RPMI8226 (cell line): Measurements from ENCODE around the gene SLC22A2.
"Not testable (repeated sequence)": the region's sequence is repeated elsewhere in the genome, so short reads cannot be mapped to it uniquely, and the experiment has no call there.

ENCODE experiments used
- DNase-seq: peaks from one replicate; pipeline ENCODE4 v3.0.0-alpha.2; 2015

Gene SLC22A2

DNA sequence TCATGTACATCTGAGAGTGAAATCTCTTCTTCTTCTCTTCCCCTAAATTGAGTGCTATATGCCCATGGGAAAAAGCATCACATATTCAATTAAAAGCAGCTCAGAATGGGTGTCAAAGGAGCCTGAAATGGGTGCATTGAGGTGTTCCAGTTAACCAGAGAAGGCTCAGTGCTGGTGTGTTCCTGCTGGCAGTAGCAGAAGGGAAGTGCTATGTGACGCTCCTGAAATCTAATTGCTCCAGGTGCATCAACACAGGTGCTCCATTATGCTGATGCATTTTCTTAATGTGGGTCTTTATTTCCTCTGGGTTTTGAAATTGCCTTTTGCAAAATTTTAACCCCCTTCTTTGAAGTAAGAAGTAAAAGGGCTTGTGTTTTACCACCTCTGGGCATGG is 17.9 kb downstream of the SLC22A2 start:
- DNase-seq: no peak

GRCh38 chr6:160239929-160240690 is 18.5 kb downstream of the SLC22A2 start:
- no peak for DNase-seq

- no peak for DNase-seq
These were observed 19.6 kb downstream of the SLC22A2 start for GRCh38 chr6:160238761-160239751.

- DNase-seq: no peak
These were observed 20.3 kb downstream of the SLC22A2 start for GRCh38 chr6:160238278-160238711.

DNA sequence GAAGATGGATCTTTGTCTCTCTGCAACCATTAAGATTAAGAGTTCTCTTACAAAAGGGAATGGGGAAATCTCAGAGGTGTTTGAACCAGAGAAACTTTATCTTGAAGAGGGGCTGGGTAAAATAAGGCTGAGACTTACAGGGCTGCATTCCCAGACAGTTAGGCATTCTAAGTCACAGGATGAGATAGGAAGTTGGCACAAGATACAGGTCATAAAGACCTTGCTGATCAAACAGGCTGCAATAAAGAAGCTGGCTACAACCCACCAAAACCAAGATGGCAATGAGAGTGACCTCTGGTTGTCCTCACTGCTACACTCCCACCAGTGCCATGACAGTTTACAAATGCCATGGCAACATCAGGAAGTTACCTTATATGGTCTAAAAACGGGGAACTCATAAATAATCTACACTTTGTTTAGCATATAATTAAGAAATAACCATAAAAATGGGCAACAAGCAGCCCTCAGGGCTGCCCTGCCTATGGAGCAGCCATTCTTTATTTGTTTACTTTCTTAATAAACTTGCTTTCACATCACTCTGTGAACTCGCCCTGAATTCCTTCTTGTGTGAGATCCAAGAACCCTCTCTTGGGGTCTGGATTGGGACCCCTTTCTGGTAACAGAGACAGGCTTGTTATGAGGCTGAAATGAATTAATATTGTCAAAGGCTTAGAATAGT is 20.9 kb downstream of the SLC22A2 start:
- DNase-seq: not testable (repeated sequence)

DNA sequence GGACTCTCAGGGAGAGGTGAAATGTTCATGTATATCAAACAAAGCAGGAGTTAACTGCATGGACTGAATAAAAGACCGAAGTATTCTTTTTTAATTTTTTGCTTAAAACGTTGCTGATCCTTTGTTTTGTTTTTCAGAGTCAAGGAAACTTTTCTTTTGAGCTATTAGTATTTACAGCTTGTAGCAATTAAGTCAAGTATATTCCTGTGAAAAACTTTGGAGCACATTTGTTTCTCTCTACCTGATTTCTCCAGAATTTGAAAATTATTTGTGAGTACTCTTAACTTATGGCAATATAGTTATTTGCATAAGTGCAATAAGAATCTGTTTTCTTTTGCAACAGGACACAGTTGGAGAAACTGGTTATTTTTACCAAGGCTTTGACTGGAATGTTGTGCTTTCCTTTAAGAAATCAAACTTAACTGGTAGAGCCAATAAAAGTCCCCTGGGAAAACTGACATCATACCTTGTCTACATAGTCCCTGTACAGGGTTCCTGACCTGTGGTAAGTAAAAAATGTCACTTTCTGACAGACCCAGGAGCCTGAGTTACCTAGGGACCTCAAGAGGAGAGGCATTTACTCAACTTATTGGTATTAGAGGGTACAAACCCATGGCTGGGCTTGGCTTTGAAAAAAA is 22.3 kb downstream of the SLC22A2 start:
- DNase-seq: not testable (repeated sequence)

DNA sequence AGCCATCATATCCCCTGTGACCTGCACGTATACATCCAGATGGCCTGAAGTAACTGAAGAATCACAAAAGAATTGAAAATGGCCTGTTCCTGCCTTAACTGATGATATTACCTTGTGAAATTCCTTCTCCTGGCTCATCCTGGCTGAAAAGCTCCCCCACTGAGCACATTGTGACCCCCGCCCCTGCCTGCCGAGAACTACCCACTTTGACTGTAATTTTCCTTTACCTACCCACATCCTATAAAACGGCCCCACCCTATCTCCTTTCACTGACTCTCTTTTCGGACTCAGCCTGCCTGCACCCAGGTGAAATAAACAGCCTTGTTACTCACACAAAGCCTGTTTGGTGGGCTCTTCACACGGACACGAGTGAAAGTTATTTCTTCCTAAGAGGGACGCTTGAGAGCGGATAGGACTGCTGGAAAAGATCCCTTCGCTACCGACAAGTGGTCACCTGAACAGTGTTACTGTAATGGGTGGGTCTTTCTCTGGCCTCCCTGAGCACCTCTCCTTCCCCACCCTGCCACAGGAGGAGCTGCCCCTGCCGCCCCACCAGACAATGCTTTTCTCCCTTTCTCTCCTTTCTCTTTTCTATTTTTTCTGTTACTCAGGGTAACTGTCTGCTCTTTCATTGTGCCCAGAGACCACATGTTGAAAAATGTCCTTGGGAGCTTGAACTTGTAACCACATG is 24.5 kb downstream of the SLC22A2 start:
- DNase-seq: not testable (repeated sequence)

DNA sequence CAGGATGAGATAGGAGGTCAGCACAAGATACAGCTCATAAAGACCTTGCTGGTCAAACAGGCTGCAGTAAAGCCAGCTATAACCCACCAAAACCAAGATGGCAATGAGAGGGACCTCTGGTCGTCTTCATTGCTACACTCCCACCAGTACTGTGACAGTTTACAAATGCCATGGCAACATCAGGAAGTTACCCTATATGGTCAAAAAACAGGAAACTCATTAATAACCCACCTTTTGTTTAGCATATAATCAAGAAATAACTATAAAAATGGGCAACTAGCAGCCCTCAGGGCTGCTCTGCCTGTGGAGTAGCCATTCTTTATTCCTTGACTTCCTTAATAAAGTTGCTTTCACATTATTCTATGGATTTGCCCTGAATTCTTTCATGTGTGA is 30.9 kb downstream of the SLC22A2 start:
- DNase-seq: no peak

GRCh38 chr6:160227038-160227768 is 31.4 kb downstream of the SLC22A2 start:
- DNase-seq: no peak

- DNase-seq: no peak
These were observed 32.5 kb downstream of the SLC22A2 start for GRCh38 chr6:160226118-160226591.

- no peak for DNase-seq
These were observed 33.9 kb downstream of the SLC22A2 start for GRCh38 chr6:160224639-160225237.

DNA sequence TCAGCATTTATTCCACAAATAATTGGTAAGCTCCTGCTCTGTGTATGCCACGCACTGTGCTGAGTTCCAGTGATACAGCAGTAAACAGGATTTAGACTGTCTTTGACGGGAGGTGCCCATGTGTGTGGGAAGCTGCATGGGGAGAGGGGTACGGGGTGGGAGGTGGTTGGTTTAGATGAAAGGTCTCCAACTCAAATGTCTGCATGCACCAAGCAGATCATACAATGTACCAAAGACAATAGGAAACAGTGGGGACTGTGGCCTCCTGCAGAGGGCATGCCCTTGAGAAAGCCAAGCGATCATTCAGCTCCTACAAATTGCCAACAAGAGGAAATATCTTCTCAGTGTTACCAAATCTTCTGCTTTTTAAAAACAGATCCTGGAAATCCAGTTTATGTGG is 36.1 kb downstream of the SLC22A2 start:
- DNase-seq: no peak

DNA sequence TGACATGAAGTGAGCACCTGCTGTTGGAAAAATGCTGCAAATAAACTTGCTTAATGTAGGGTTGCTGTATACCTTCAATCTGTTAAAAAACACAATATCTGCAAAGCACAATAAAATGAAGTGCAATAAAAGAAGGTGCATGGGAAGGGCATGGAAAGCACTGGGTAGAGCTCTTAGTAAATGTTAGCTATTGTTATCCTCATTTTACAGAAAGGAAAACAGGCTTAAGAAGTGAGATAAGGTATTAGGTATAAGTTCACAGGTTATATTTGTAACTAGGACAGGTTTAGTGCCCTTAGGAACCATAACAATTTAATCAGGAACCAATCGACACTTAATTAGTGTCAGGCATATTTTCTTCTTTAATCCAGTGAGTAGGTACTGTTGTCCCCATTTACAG is 36.7 kb downstream of the SLC22A2 start:
- DNase-seq: no peak

DNA sequence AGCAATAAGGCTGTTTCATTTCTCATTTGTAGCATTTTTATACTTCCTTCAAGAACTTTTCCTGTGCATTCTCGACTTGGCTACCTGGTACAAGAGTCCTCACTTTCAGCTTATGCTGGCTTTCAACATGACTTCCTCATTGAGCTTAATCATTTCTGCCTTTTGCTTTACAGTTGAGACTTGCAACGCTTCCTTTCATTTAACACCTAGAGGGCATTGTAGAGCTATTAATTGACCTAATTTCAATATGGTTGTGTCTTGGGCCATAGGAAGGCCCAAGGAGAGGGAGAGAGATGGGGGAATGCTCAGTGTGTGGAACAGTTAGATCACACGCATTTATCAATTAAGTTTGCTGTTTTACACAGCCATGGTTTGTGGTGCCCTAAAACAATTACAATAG is 37.2 kb downstream of the SLC22A2 start:
- no peak for DNase-seq

GRCh38 chr6:160218810-160219209 is 39.8 kb downstream of the SLC22A2 start:
- no peak for DNase-seq

GRCh38 chr6:160217863-160218262 is 40.8 kb downstream of the SLC22A2 start:
- no peak for DNase-seq

GRCh38 chr6:160217073-160217472 is 41.5 kb downstream of the SLC22A2 start:
- DNase-seq: no peak

GRCh38 chr6:160215232-160215631 is 43.4 kb downstream of the SLC22A2 start:
- no peak for DNase-seq

GRCh38 chr6:160207618-160208017 is 51.0 kb downstream of the SLC22A2 start:
- no peak for DNase-seq

GRCh38 chr6:160204710-160205109 is 53.9 kb downstream of the SLC22A2 start:
- no peak for DNase-seq

DNA sequence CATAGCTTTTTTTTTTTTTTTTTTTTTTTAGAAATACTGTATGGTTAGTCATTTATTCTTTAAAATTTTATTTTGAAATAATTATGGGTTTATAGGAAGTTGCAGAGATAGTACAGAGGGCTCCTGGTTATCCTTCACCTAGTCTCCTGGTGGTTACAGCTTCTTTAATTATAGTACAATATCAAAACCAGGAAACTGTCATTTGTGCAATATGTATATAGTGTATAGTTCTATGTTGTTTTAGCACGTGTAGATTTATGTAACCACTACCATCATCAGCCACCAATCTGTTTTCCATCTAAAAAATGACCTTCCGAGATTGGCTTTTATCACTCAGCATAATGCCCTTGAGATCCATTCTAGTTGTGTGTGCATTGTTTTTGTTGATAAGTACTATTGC is 54.7 kb downstream of the SLC22A2 start:
- DNase-seq: no peak
